ENCODE measurements around the gene WDSUB1. TPM values are rescaled to one million over a fixed set of nuclear protein-coding genes. Genes with fewer than 3 reads are reported as not detected.

WDSUB1 gene
- polyA plus RNA-seq, 4 donors = 26.0 to 35.0 (median 31.0) TPM

DNA sequence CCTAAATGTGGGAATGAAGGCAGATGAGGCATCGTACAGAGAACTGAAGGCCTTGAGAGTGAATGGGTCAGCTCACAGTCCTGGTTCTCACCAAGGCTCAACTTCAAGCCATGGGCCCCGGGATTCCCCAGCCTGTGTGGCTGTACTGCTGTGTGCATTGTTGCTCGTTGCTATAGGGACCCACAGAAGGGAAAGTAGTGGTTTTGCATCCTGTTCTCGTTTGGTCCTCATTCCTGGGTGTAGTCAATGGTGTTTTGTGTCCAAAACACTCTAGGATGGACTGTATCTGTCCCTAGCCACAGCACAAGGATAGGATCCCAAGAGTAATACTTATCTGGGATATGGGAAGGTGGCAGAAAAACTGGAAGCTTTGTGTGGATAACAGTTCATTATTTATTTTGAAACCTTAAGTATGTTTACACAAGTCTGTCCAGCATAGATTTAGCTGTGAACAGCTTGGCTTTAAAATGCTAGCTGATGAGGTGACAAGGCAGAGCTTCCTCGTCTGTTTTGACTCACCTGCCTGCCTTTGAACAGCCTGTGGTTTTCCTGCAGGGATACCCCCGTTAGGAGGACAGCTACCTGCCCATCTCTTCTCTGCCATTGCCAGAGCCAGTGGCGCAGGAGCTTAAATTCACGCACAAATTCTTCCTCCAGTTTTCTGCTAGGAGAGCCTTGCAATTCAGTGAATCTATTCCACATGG is 85.0 kb downstream of the WDSUB1 start:
- DNase-seq (ENCODE audit: low read depth in 4 of 4, low spot score in 3 of 4) = no peak

- no peak for DNase-seq (ENCODE audit: low read depth in 4 of 4, low spot score in 3 of 4)
Measured at GRCh38 chr2:159200498-159200897, 86.0 kb downstream of the WDSUB1 start.

- no peak for DNase-seq (ENCODE audit: low read depth in 4 of 4, low spot score in 3 of 4)
Measured at GRCh38 chr2:159199761-159200465, 86.6 kb downstream of the WDSUB1 start.

GRCh38 chr2:159199236-159199635 is 87.3 kb downstream of the WDSUB1 start:
- DNase-seq (ENCODE audit: low read depth in 4 of 4, low spot score in 3 of 4) = no peak

- no peak for DNase-seq (ENCODE audit: low read depth in 4 of 4, low spot score in 3 of 4)
Measured at GRCh38 chr2:159196393-159196925, 90.0 kb downstream of the WDSUB1 start.

GRCh38 chr2:159195697-159196096 is 90.8 kb downstream of the WDSUB1 start:
- DNase-seq (ENCODE audit: low read depth in 4 of 4, low spot score in 3 of 4) = no peak

GRCh38 chr2:159194241-159194640 is 92.3 kb downstream of the WDSUB1 start:
- DNase-seq (ENCODE audit: low read depth in 4 of 4, low spot score in 3 of 4) = no peak

DNA sequence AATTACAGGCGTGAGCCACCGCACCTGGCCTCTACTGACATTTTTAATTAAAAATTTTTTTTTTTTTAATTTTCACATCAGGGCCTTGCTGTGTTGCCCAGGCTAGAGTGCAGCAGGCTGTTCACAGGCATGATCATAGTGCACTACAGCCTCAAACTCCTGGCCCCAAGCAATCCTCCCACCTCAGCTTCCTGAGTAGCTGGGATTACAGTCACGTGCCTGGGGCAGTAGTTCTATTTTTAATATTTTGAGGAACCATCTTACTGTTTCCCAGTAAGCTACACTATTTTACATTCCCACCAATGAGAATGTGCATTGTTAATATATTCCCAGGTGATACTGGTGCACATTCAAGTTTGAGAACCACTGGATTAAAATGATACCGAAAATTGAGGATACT is 92.7 kb downstream of the WDSUB1 start:
- no peak for DNase-seq (ENCODE audit: low read depth in 4 of 4, low spot score in 3 of 4)

DNA sequence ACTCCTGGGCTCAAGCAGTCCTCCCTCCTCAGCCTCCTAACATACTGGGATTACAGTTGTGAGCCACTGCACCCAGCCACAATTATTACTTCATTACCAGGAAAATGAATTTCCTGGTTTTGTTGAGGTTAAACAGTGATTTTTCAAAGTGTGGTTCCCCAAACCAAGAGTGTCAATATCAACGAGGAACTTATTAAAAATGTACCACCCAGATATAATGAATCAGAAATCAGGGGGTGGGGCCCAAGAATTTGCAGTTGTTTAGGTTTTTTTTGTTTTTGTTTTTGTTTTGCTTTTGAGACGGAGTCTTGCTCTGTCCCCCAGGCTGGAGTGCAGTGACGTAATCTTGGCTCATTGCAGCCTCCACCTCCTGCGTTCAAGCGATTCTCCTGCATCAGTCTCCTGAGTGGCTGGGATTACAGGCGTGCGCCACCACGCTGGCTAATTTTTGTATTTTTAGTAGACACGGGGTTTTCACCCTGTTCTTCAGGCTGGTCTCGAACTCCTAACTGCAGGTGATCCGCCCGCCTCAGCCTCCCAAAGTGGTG is 94.1 kb downstream of the WDSUB1 start:
- no peak for DNase-seq (ENCODE audit: low read depth in 4 of 4, low spot score in 3 of 4)

GRCh38 chr2:159188449-159188848 is 98.1 kb downstream of the WDSUB1 start:
- DNase-seq (ENCODE audit: low read depth in 4 of 4, low spot score in 3 of 4) = no peak

DNA sequence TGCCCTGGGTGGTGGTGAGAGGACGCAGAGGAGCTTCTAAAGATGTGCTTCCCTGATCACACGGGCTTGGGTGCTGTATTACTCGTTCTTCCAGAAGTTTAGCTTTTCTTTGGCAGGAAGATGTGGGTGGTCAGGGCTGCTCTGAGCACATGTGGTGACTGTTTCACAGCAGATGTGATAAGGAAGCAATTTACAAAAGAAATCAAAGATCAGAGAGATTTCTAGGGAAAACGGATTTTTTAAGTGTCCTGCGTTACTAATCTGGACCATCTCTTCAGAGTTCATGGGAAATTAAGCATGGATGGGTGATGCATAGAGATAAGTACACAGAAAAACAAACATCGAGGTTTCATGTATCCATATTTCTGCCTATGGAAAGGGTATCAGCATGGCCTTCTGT is 99.4 kb downstream of the WDSUB1 start:
- DNase-seq (ENCODE audit: low read depth in 4 of 4, low spot score in 3 of 4) = no peak

- no peak for DNase-seq (ENCODE audit: low read depth in 4 of 4, low spot score in 3 of 4)
Measured at GRCh38 chr2:159186462-159186861, 100.0 kb downstream of the WDSUB1 start.

All from right renal pelvis (tissue), 4 donors.